Mononuclear cell (primary cell): ENCODE data around the gene CBX6. TPM values are rescaled to one million over a fixed set of nuclear protein-coding genes. Genes with fewer than 3 reads are reported as not detected.
"Not testable (repeated sequence)": the region's sequence is repeated elsewhere in the genome, so short reads cannot be mapped to it uniquely, and the experiment has no call there.

Source experiments
- H3K27me3 ChIP-seq: 2 replicates; pipeline ENCODE4 v1.6.0; 2011; ENCODE audit warnings: low read length, control low read depth; ENCODE audit not compliant: insufficient read depth
- H3K4me1 ChIP-seq: 2 replicates; pipeline ENCODE4 v1.5.1; 2011; ENCODE audit warnings: mild to moderate bottlenecking, low read length, control low read depth; ENCODE audit not compliant: insufficient read depth
- H3K4me3 ChIP-seq: 2 replicates; pipeline ENCODE4 v1.5.1; 2011; ENCODE audit warnings: mild to moderate bottlenecking, low read length, moderate library complexity
- H3K9me3 ChIP-seq: 2 replicates; pipeline ENCODE4 v1.5.1; 2011; ENCODE audit warnings: low read depth, mild to moderate bottlenecking, control low read depth, low read length
- total RNA-seq: library from RNA; depleted of rRNA; stranded (reverse); fragments of >200 nt; gene quantifications from one replicate; pipeline ENCODE4 v1.2.3, GENCODE V29; 2012

Gene CBX6
- total RNA-seq, result 28.7 TPM

- Histone ChIP-seq H3K27me3 (no peaks in the 10 kb centered on the region), H3K9me3 (no peaks in the 10 kb centered on the region), H3K4me1 (peaks cover 35% of the 10 kb centered on the region), H3K4me3 (peak within 1 kb of the TSS; percentile 85)
Measured at GRCh38 chr22:38872172-38872830, at the start of gene CBX6. CBX6 (minus strand) TSS chr22:38872216; CDS start chr22:38872190, 26 bp downstream.

- H3K4me3 ChIP-seq, result no peak overlapping the region
- H3K9me3 ChIP-seq, result no peaks in the 10 kb centered on the region
- H3K27me3 ChIP-seq, result peaks cover 16% of the 10 kb centered on the region
- no peaks in the 10 kb centered on the region for H3K4me1 ChIP-seq
Measured at GRCh38 chr22:38921806-38922205, 49.8 kb upstream of the CBX6 start.

- H3K9me3 ChIP-seq, result no peaks in the 10 kb centered on the region
- H3K27me3 ChIP-seq, result peaks cover 16% of the 10 kb centered on the region
- no peak overlapping the region for H3K4me3 ChIP-seq
- H3K4me1 ChIP-seq, result no peaks in the 10 kb centered on the region
Measured at GRCh38 chr22:38921120-38921519, 49.1 kb upstream of the CBX6 start.

GRCh38 chr22:38919631-38920190 lies 47.7 kb upstream of the CBX6 start:
- H3K9me3 ChIP-seq, result no peaks in the 10 kb centered on the region
- H3K27me3 ChIP-seq, result peaks cover 4% of the 10 kb centered on the region
- no peaks in the 10 kb centered on the region for H3K4me1 ChIP-seq
- H3K4me3 ChIP-seq, result no peak overlapping the region

GRCh38 chr22:38911434-38911833 lies 39.4 kb upstream of the CBX6 start:
- H3K4me3 ChIP-seq, result no peak overlapping the region
- no peaks in the 10 kb centered on the region for H3K27me3 ChIP-seq
- no peaks in the 10 kb centered on the region for H3K9me3 ChIP-seq
- H3K4me1 ChIP-seq, result no peaks in the 10 kb centered on the region

- Histone ChIP-seq H3K9me3 (no peaks in the 10 kb centered on the region), H3K4me1 (no peaks in the 10 kb centered on the region), H3K4me3 (no peak overlapping the region), H3K27me3 (no peaks in the 10 kb centered on the region)
Measured at GRCh38 chr22:38907767-38908166, 35.8 kb upstream of the CBX6 start.

- H3K4me1 ChIP-seq, result peaks cover 7% of the 10 kb centered on the region
- no peaks in the 10 kb centered on the region for H3K9me3 ChIP-seq
- no peak overlapping the region for H3K4me3 ChIP-seq
- H3K27me3 ChIP-seq, result no peaks in the 10 kb centered on the region
Measured at GRCh38 chr22:38906052-38906451, 34.0 kb upstream of the CBX6 start.

GRCh38 chr22:38904052-38904617 lies 32.1 kb upstream of the CBX6 start:
- not testable (repeated sequence) for H3K9me3 ChIP-seq, H3K4me3 ChIP-seq, H3K27me3 ChIP-seq
- H3K4me1 ChIP-seq, result peaks cover 12% of the 10 kb centered on the region

- peaks cover 12% of the 10 kb centered on the region for H3K4me1 ChIP-seq
- H3K27me3 ChIP-seq, result no peaks in the 10 kb centered on the region
- H3K9me3 ChIP-seq, result no peaks in the 10 kb centered on the region
- no peak overlapping the region for H3K4me3 ChIP-seq
Measured at GRCh38 chr22:38901111-38901641, 29.2 kb upstream of the CBX6 start.

GRCh38 chr22:38900677-38901076 lies 28.7 kb upstream of the CBX6 start:
- H3K4me3 ChIP-seq, result no peak overlapping the region
- H3K9me3 ChIP-seq, result no peaks in the 10 kb centered on the region
- H3K27me3 ChIP-seq, result no peaks in the 10 kb centered on the region
- H3K4me1 ChIP-seq, result peaks cover 12% of the 10 kb centered on the region

- no peaks in the 10 kb centered on the region for H3K9me3 ChIP-seq
Measured at GRCh38 chr22:38891256-38891655, 19.2 kb upstream of the CBX6 start.

GRCh38 chr22:38890377-38890776 lies 18.4 kb upstream of the CBX6 start:
- H3K9me3 ChIP-seq, result no peaks in the 10 kb centered on the region
- no peaks in the 10 kb centered on the region for H3K27me3 ChIP-seq
- H3K4me1 ChIP-seq, result no peaks in the 10 kb centered on the region
- no peak overlapping the region for H3K4me3 ChIP-seq

More at GRCh38 chr22:38891256-38891655, 19.2 kb upstream of the CBX6 start:
- H3K4me3 ChIP-seq, result no peak overlapping the region
- H3K27me3 ChIP-seq, result no peaks in the 10 kb centered on the region
- H3K4me1 ChIP-seq, result no peaks in the 10 kb centered on the region

- Histone ChIP-seq H3K27me3 (no peaks in the 10 kb centered on the region), H3K4me3 (no peak overlapping the region), H3K4me1 (peaks cover 4% of the 10 kb centered on the region), H3K9me3 (no peaks in the 10 kb centered on the region)
Measured at GRCh38 chr22:38886333-38886732, 14.3 kb upstream of the CBX6 start.

- Histone ChIP-seq H3K27me3 (no peaks in the 10 kb centered on the region), H3K9me3 (no peaks in the 10 kb centered on the region), H3K4me3 (no peak overlapping the region), H3K4me1 (peaks cover 6% of the 10 kb centered on the region)
Measured at GRCh38 chr22:38882972-38883622, 11.1 kb upstream of the CBX6 start.
